SK-N-MC (cell line): ENCODE measurements around the gene SLC37A1.

Experiments
- EZH2 ChIP-seq: fragments of 200-600 bp; sonication (generic); IDR thresholded peaks from one replicate; pipeline ENCODE4 v1.6.1; 2017; ENCODE audit warnings: antibody characterized with exemption
- FOXP2 ChIP-seq: optimal IDR thresholded peaks from 2 replicates; pipeline ENCODE3; 2011; ENCODE audit warnings: mild to moderate bottlenecking, moderate library complexity; ENCODE audit not compliant: insufficient read depth; ENCODE audit errors: extremely low read length, control extremely low read depth
- POLR2AphosphoS5 ChIP-seq: IDR thresholded peaks from 2 replicates; pipeline ENCODE4 v1.6.1; 2012; ENCODE audit warnings: mild to moderate bottlenecking, low read depth, low read length, borderline replicate concordance

- no peak for TF ChIP-seq EZH2
- TF ChIP-seq FOXP2 = no peak
- no peak for TF ChIP-seq POLR2AphosphoS5
Observed at GRCh38 chr21:42527489-42528158, 14.0 kb downstream of the SLC37A1 start.
